Spleen (tissue), 11 donors: ENCODE measurements around the gene FOXF1. TPM values are rescaled to one million over a fixed set of nuclear protein-coding genes. Genes with fewer than 3 reads are reported as not detected.

ENCODE experiments used
- DNase-seq: peaks from one replicate; pipeline ENCODE4 v3.0.0-alpha.2; 2020
- H3K27ac ChIP-seq, 8 donors: fragments of 200-600 bp; sonication (generic) in 7 of 8; 1 replicate in 4 of 8; 2 replicates in 4 of 8; pipeline versions ENCODE4 v1.5.0 to v1.8.0; 2016 to 2021; ENCODE audit warnings: inconsistent platforms in 4 of 8, mild to moderate bottlenecking in 4 of 8, moderate library complexity in 1 of 8
- H3K27me3 ChIP-seq, 7 donors: fragments of 200-600 bp; sonication (generic) in 6 of 7; replicated peaks in 1 of 7; 1 replicate in 4 of 7; 2 replicates in 3 of 7; pipeline versions ENCODE4 v1.5.0 to v1.8.0; 2016 to 2021; ENCODE audit warnings: inconsistent platforms in 3 of 7, mild to moderate bottlenecking in 1 of 7
- H3K36me3 ChIP-seq, 6 donors: fragments of 200-600 bp; sonication (generic) in 5 of 6; 1 replicate in 4 of 6; 2 replicates in 2 of 6; pipeline versions ENCODE4 v1.5.0 to v1.8.0; 2016 to 2021; ENCODE audit warnings: inconsistent platforms in 2 of 6
- H3K4me1 ChIP-seq, 6 donors: fragments of 200-600 bp; sonication (generic) in 5 of 6; 1 replicate in 3 of 6; 2 replicates in 3 of 6; pipeline versions ENCODE4 v1.5.0 to v1.8.0; 2016 to 2021; ENCODE audit warnings: inconsistent platforms in 3 of 6
- H3K4me3 ChIP-seq, 8 donors: fragments of 200-600 bp; sonication (generic) in 7 of 8; 1 replicate in 4 of 8; 2 replicates in 4 of 8; pipeline versions ENCODE4 v1.5.0 to v1.8.0; 2016 to 2021; ENCODE audit warnings: inconsistent platforms in 4 of 8, mild to moderate bottlenecking in 4 of 8, moderate library complexity in 2 of 8
- H3K9me3 ChIP-seq, 8 donors: fragments of 200-600 bp; sonication (generic) in 7 of 8; 1 replicate in 4 of 8; 2 replicates in 4 of 8; pipeline versions ENCODE4 v1.5.0 to v1.8.0; 2016 to 2021; ENCODE audit warnings: inconsistent platforms in 4 of 8
- POLR2A ChIP-seq, 3 donors: fragments of 450-650 bp; IDR thresholded peaks; one replicate each; pipeline ENCODE4 v1.5.1; 2017; ENCODE audit warnings: antibody characterized with exemption in 3 of 3, mild to moderate bottlenecking in 1 of 3
- POLR2AphosphoS5 ChIP-seq, 3 donors: sonication (generic); formaldehyde crosslinking; IDR thresholded peaks; one replicate each; pipeline ENCODE4 v1.5.1; 2017; ENCODE audit warnings: antibody characterized with exemption in 3 of 3
- WGBS, 5 donors: extraction: QIAGEN DNeasy Blood & Tissue Kit in 3 of 5; methylation state at CpG; one replicate each; pipeline versions ENCODE4 v1.1.5 to v1.1.7; 2013 to 2018; 5-methylcytosine and 5-hydroxymethylcytosine counted together
- intact Hi-C: fragments of 100-400 bp; cut with DNase I; formaldehyde crosslinking; loops from one replicate; pipeline ENCODE4 v1.15.0; 2023; ENCODE audit warnings: low total_unique reads
- polyA plus RNA-seq, 3 donors: library from polyadenylated mRNA; stranded (reverse); fragments of 200-250 nt; gene quantifications; one replicate each; pipeline ENCODE4 v1.2.1, GENCODE V29; 2013
- total RNA-seq, 7 donors: library from RNA; depleted of rRNA in 3 of 7; stranded (reverse); fragments of >200 nt in 3 of 7; fragmentation: NEBNext Ultra II Directional in 4 of 7; extraction: Animal tissue kit (Norgen Biotek cat#: 25700) in 4 of 7; gene quantifications; one replicate each; pipeline versions ENCODE4 v1.1.0 to v1.2.1, GENCODE V29; 2016 to 2021
- TF ChIP-seq, protein P1 (sequence below), 11 experiments: fragments of 200-600 bp in 7 of 11; fragments of 450-650 bp in 4 of 11; sonication (generic) in 4 of 11; IDR thresholded peaks in 8 of 11; conservative IDR thresholded peaks in 3 of 11; 1 replicate in 7 of 11; 2 replicates in 4 of 11; pipeline versions ENCODE4 v1.4.0 to v1.8.0; 2016 to 2021; ENCODE audit warnings: antibody characterized with exemption in 11 of 11, inconsistent platforms in 4 of 11, mild to moderate bottlenecking in 1 of 11
- donor health status: healthy with polysubstance abuse.
- donor health status: DM: no; HTN: no; CAD: no; lungs with moderate emphysema.
- donor health status: DM: no; HTN: no; CAD: no.
- donor health status: Bipolar disorder and iron deficiency.
- donor health status: healthy.
- donor health status: DM: no; HTN: no; CAD: no.
- donor health status: DM: yes; HTN: yes; CAD: no.

Gene FOXF1
- total and polyA plus RNA-seq, 10 donors, result 0.33 to 2.2 (median 0.68) TPM

DNA sequence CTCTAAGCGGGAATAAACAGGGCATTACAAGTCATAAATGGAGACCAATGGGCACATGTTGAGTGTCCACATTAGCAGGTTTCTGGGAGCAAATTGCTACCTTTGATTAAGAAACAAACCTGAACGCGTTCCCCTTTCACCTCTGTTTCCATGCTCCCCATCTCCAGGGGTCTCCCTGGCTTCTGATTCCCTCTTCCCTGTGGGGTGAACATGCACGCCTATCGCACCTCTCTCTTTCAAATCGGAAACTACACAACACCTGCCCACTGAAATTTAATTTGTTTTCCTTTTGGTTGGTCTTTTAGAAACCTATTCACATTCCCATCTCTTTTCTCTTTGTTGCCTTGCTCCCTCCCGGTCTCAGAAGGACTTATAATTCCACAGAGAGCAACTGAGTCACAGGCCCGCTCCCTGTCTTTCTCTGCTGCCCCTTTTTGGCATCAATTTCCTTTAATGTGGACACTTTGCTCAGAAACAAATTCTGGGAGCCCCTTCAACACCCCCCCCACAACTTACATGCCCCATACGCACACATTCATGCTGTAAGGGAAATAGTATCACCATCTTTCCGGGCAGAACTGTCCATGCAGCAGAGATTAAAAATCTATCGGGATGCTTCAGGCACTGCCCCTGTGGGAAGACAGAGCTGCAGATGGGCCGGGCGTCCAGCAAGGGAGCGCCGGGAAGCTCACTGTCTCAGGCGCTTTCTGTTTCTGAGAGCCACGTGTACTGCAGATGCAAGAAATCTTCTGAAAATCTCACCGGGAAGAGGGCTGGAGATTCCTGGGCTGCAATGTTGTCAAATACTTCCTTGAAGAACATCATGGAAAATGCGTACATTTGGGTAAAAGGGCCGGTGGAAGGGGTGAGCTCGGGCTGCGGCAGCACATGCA is 7.2 kb upstream of the FOXF1 start:
- no peaks in the 10 kb centered on the region for H3K9me3 ChIP-seq
- no peak overlapping the region for H3K27ac ChIP-seq
- WGBS, 5 donors, result 20 to 30% (median 25%) methylated on average over 22 of the region's 22 CpGs
- no peaks in the 10 kb centered on the region for H3K36me3 ChIP-seq
- DNase-seq, result no peak
- H3K4me1 ChIP-seq, result peaks cover 6 to 39% (median 21%) of the 10 kb centered on the region in 6 donors
- no peak overlapping the region for H3K4me3 ChIP-seq
- H3K27me3 ChIP-seq, result peaks cover 20 to 100% (median 99%) of the 10 kb centered on the region in 7 donors
- TF ChIP-seq POLR2AphosphoS5 (IDR thresholded peaks at IDR 0.05), result no peak
- intact Hi-C loops, result no loop called here

GRCh38 chr16:86503830-86504229 is 6.5 kb upstream of the FOXF1 start:
- Histone ChIP-seq H3K4me3 (no peak overlapping the region), H3K4me1 (peaks cover 12 to 42% (median 28%) of the 10 kb centered on the region in 6 donors), H3K36me3 (no peaks in the 10 kb centered on the region), H3K27me3 (peaks cover 18 to 100% (median 99%) of the 10 kb centered on the region in 7 donors), H3K27ac (no peak overlapping the region), H3K9me3 (no peaks in the 10 kb centered on the region)
- TF ChIP-seq POLR2AphosphoS5 (IDR thresholded peaks at IDR 0.05) (no peak), POLR2A (IDR thresholded peaks at IDR 0.05) (no peak)
- TF ChIP-seq, protein P1, sequence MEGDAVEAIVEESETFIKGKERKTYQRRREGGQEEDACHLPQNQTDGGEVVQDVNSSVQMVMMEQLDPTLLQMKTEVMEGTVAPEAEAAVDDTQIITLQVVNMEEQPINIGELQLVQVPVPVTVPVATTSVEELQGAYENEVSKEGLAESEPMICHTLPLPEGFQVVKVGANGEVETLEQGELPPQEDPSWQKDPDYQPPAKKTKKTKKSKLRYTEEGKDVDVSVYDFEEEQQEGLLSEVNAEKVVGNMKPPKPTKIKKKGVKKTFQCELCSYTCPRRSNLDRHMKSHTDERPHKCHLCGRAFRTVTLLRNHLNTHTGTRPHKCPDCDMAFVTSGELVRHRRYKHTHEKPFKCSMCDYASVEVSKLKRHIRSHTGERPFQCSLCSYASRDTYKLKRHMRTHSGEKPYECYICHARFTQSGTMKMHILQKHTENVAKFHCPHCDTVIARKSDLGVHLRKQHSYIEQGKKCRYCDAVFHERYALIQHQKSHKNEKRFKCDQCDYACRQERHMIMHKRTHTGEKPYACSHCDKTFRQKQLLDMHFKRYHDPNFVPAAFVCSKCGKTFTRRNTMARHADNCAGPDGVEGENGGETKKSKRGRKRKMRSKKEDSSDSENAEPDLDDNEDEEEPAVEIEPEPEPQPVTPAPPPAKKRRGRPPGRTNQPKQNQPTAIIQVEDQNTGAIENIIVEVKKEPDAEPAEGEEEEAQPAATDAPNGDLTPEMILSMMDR (IDR thresholded peaks at IDR 0.05 in 8 of 11, conservative IDR thresholded peaks at IDR 0.05 in 3 of 11), result no peak
- no peak for DNase-seq
- intact Hi-C loops, result no loop called here
- WGBS, 5 donors, result 24 to 32% (median 32%) methylated on average over 6 of the region's 6 CpGs

DNA sequence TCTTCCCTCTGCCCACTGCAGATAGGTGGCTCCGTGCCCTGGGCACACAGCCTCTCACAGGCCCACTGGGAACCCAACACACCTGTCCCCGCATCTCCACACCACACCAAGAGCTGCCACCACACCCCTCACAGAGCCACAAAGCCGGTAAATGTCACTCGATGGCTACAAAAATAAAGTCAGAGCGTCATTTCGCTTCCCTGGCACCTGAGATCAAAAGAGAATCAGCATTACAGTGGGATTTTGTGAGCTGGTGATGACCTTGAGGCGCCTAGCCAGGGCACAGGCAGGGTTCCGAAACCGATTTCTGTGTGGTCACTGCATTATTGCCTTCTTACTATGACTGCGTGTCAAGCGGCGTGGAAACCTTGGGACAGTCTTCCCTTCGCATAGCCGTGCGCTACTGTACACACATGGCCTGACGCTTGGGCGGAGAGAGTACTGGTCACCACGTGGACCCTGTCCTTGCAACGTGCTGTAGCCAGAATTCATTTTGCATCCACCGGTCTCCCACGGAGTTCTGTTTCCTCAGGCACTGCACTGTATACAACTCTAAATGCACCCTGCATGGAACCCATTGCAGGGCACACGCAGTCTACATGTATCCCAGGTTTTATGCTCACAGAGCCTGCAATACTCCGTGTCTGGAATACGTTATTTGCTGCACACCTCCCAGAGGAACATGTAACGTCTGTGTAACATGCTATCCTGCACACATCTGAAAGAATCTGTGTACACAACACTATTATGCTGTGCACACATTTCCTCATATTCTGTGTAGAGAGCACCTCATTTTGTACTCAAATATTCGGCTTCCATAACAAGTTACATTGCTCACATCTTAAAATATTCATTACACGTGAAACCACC is 5.8 kb upstream of the FOXF1 start:
- no peaks in the 10 kb centered on the region for H3K36me3 ChIP-seq
- TF ChIP-seq POLR2A (IDR thresholded peaks at IDR 0.05), result no peak
- TF ChIP-seq POLR2AphosphoS5 (IDR thresholded peaks at IDR 0.05), result no peak
- TF ChIP-seq, protein P1 (IDR thresholded peaks at IDR 0.05 in 8 of 11, conservative IDR thresholded peaks at IDR 0.05 in 3 of 11), result no peak
- H3K4me3 ChIP-seq, result no peak overlapping the region
- H3K27me3 ChIP-seq, result peaks cover 14 to 100% (median 99%) of the 10 kb centered on the region in 7 donors
- no peaks in the 10 kb centered on the region for H3K9me3 ChIP-seq
- intact Hi-C loops, result no loop called here
- peaks cover 15 to 45% (median 35%) of the 10 kb centered on the region in 6 donors for H3K4me1 ChIP-seq
- whole genome bisulfite sequencing, 5 donors, result 19 to 36% (median 24%) methylated on average over 26 to 27 of the region's 27 CpGs
- no peak for DNase-seq
- no peak overlapping the region for H3K27ac ChIP-seq

DNA sequence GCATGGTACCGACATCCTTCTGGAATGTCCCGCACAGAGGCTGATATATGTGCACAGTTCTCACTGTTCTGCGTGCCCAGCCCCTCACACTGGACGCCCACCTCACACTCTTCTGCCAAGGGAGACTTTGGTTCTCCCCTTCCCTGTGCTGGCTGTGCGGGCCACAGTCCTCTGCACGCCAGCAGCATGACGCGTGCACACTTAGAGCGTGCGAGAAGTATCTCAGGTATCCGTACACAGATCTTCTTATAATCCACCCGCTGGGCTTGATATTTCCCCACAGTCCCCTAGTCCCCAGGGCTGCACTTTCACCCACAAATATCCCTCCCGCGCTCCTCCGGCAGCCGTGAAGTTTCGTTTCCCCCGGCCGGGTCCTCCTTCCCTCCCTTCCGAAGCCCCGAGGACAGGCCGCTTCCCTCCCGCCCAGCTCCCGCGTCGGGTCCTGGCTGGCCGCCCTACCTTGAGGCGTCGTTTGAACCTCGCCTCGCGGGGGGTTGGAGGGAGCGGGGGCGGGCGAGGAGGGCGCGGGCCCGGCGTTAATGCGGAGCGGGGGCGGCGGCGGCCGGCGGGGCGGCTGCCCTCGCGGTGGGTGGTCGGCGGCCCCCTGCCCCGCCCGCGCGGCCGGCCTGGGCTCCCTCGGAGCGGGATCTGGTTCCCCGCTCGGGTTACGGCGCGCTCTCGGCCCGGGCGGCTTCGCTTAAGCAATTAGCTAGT is 5.0 kb upstream of the FOXF1 start:
- Histone ChIP-seq H3K27ac (no peak overlapping the region), H3K36me3 (no peaks in the 10 kb centered on the region), H3K4me1 (peaks cover 17 to 53% (median 43%) of the 10 kb centered on the region in 6 donors), H3K9me3 (no peaks in the 10 kb centered on the region), H3K4me3 (peak overlapping the region in 1 of 8 donors; percentile 50), H3K27me3 (peaks cover 14 to 100% (median 100%) of the 10 kb centered on the region in 7 donors)
- intact Hi-C loops, result no loop called here
- no peak for DNase-seq
- 3 to 11% (median 4%) methylated on average over 29 to 67 of the region's 67 CpGs for WGBS, 5 donors
- no peak for TF ChIP-seq POLR2A (IDR thresholded peaks at IDR 0.05)
- TF ChIP-seq POLR2AphosphoS5 (IDR thresholded peaks at IDR 0.05), result no peak
- TF ChIP-seq, protein P1 (IDR thresholded peaks at IDR 0.05 in 8 of 11, conservative IDR thresholded peaks at IDR 0.05 in 3 of 11), result no peak
